A549 (cell line): ENCODE measurements around the gene VN1R5. TPM values are rescaled to one million over a fixed set of nuclear protein-coding genes. Genes with fewer than 3 reads are reported as not detected.

Source experiments
- ATAC-seq, 2 experiments: fragments of 200-7000 bp in 1 of 2; fragments of >200 bp in 1 of 2; cut with Nextera tagmentation in 1 of 2; cut with Tn5 transposase in 1 of 2; 3 replicates each; pipeline versions ENCODE4 v1.8.0 to v1.9.1; 2018 to 2020; ENCODE audit warnings: mild to moderate bottlenecking in 1 of 2, moderate library complexity in 1 of 2
- CTCF ChIA-PET: fragments of 300-600 bp; sonication (Branson Sonifier 250); formaldehyde crosslinking; extraction: SDS; loops from one replicate; lab custom pipeline; 2021; ENCODE audit warnings: antibody characterized with exemption, inconsistent platforms; lab: Yijun Ruan, JAX
- POLR2A ChIA-PET: fragments of 350-600 bp; formaldehyde crosslinking; extraction: SDS; loops from one replicate; lab custom pipeline; 2021; ENCODE audit warnings: antibody characterized with exemption, inconsistent platforms; lab: Yijun Ruan, JAX
- DNase-seq, 2 experiments: peaks; one replicate each; pipeline versions ENCODE4 v3.0.0 to v3.0.0-alpha.2; 2011 to 2016; ENCODE audit warnings: low read depth in 1 of 2, low spot score in 1 of 2
- FAIRE-seq: peaks from 2 replicates; lab custom pipeline; 2011; peaks lifted over from hg19 to GRCh38; lab: Jason Lieb, UNC
- H3K27ac ChIP-seq, 2 experiments: fragments of >200 bp; sonication (Bioruptor Twin); formaldehyde crosslinking; 3 replicates each; pipeline ENCODE4 v1.5.1; 2016 to 2017
- H3K4me1 ChIP-seq: fragments of >200 bp; sonication (Bioruptor Twin); formaldehyde crosslinking; 3 replicates; pipeline ENCODE4 v1.6.1; 2016
- H3K4me2 ChIP-seq: fragments of >200 bp; sonication (Bioruptor Twin); formaldehyde crosslinking; 3 replicates; pipeline ENCODE4 v1.6.1; 2016
- H3K4me3 ChIP-seq: fragments of >200 bp; sonication (Bioruptor Twin); formaldehyde crosslinking; 3 replicates; pipeline ENCODE4 v1.5.1; 2016
- H3K9me3 ChIP-seq: fragments of >200 bp; sonication (Bioruptor Twin); formaldehyde crosslinking; 3 replicates; pipeline ENCODE4 v1.6.1; 2016
- BCL3 ChIP-seq: fragments of >200 bp; sonication (Bioruptor Twin); formaldehyde crosslinking; IDR thresholded peaks from 3 replicates; pipeline ENCODE4 v1.6.1; 2016
- CHD2 ChIP-seq: fragments of 150-350 bp; IDR thresholded peaks from 2 replicates; pipeline ENCODE4 v1.6.1; 2014; ENCODE audit warnings: low read length; ENCODE audit not compliant: partially characterized antibody
- EHMT2 ChIP-seq: fragments of 200-600 bp; sonication (generic); IDR thresholded peaks from 2 replicates; pipeline ENCODE4 v1.6.1; 2016; ENCODE audit warnings: antibody characterized with exemption, low read depth, mild to moderate bottlenecking, moderate library complexity
- FOSB ChIP-seq: fragments of 250-450 bp; sonication (Bioruptor Pico); IDR thresholded peaks from 2 replicates; pipeline ENCODE4 v1.5.0; 2020; ENCODE audit warnings: mild to moderate bottlenecking, moderate library complexity
- FOSL2 ChIP-seq, 2 experiments: fragments of 450-650 bp in 1 of 2; fragments of >200 bp in 1 of 2; sonication (Bioruptor Twin) in 1 of 2; formaldehyde crosslinking; IDR thresholded peaks; 2 replicates each; pipeline versions ENCODE4 v1.5.0 to v1.6.1; 2016 to 2020; ENCODE audit warnings: mild to moderate bottlenecking in 1 of 2, moderate library complexity in 1 of 2
- FOXS1 ChIP-seq: fragments of 250-450 bp; sonication (Bioruptor Pico); IDR thresholded peaks from 2 replicates; pipeline ENCODE4 v1.5.0; 2020; ENCODE audit warnings: mild to moderate bottlenecking, moderate library complexity
- GATA3 ChIP-seq: IDR thresholded peaks from 2 replicates; pipeline ENCODE4 v1.6.1; 2012; ENCODE audit warnings: borderline replicate concordance
- HDAC2 ChIP-seq: fragments of 200-600 bp; sonication (generic); IDR thresholded peaks from 2 replicates; pipeline ENCODE4 v1.6.1; 2016
- HEYL ChIP-seq: fragments of 250-450 bp; sonication (Bioruptor Pico); IDR thresholded peaks from 2 replicates; pipeline ENCODE4 v1.8.0; 2021; ENCODE audit warnings: mild to moderate bottlenecking, moderate library complexity
- HOXA7 ChIP-seq: fragments of 250-450 bp; sonication (Bioruptor Pico); IDR thresholded peaks from 2 replicates; pipeline ENCODE4 v1.5.0; 2020; ENCODE audit warnings: mild to moderate bottlenecking, moderate library complexity
- HOXB5 ChIP-seq: fragments of 250-450 bp; sonication (Bioruptor Pico); IDR thresholded peaks from 2 replicates; pipeline ENCODE4 v1.5.0; 2020; ENCODE audit warnings: mild to moderate bottlenecking, moderate library complexity
- JUNB ChIP-seq: fragments of >200 bp; sonication (Bioruptor Twin); formaldehyde crosslinking; IDR thresholded peaks from 2 replicates; pipeline ENCODE4 v1.6.1; 2016
- KDM1A ChIP-seq: fragments of 200-600 bp; sonication (generic); IDR thresholded peaks from 2 replicates; pipeline ENCODE4 v1.6.1; 2016; ENCODE audit warnings: low read depth, mild to moderate bottlenecking
- KDM5A ChIP-seq: fragments of 200-600 bp; sonication (generic); IDR thresholded peaks from 2 replicates; pipeline ENCODE4 v1.6.1; 2016; ENCODE audit warnings: antibody characterized with exemption, mild to moderate bottlenecking
- MAFK ChIP-seq: fragments of 450-650 bp; IDR thresholded peaks from 2 replicates; pipeline ENCODE4 v1.6.1; 2014; ENCODE audit not compliant: partially characterized antibody
- MAX ChIP-seq: IDR thresholded peaks from 2 replicates; pipeline ENCODE4 v1.6.1; 2012
- NPAS2 ChIP-seq: fragments of 250-450 bp; sonication (Bioruptor Pico); IDR thresholded peaks from 2 replicates; pipeline ENCODE4 v1.8.0; 2022; ENCODE audit warnings: mild to moderate bottlenecking, moderate library complexity, borderline replicate concordance
- PHF8 ChIP-seq: fragments of 200-600 bp; sonication (generic); IDR thresholded peaks from 2 replicates; pipeline ENCODE4 v1.6.1; 2016; ENCODE audit warnings: low read depth, mild to moderate bottlenecking, antibody characterized with exemption, moderate library complexity, borderline replicate concordance
- POLR2A ChIP-seq: IDR thresholded peaks from 2 replicates; pipeline ENCODE4 v1.6.1; 2012; ENCODE audit warnings: mild to moderate bottlenecking, low read length
- RAD21 ChIP-seq, 2 experiments: fragments of >200 bp in 1 of 2; sonication (Bioruptor Twin) in 1 of 2; formaldehyde crosslinking in 1 of 2; IDR thresholded peaks in 1 of 2; conservative IDR thresholded peaks in 1 of 2; 2 replicates in 1 of 2; 3 replicates in 1 of 2; pipeline ENCODE4 v1.6.1; 2012 to 2018; ENCODE audit warnings: inconsistent platforms in 1 of 2
- RCOR1 ChIP-seq: fragments of 150-350 bp; IDR thresholded peaks from 2 replicates; pipeline ENCODE4 v1.6.1; 2014; ENCODE audit warnings: antibody characterized with exemption, low read length, low read depth
- SMC3 ChIP-seq: fragments of >200 bp; sonication (Bioruptor Twin); formaldehyde crosslinking; IDR thresholded peaks from 3 replicates; pipeline ENCODE4 v1.6.1; 2018; ENCODE audit warnings: inconsistent platforms
- SREBF2 ChIP-seq: fragments of 450-650 bp; IDR thresholded peaks from 2 replicates; pipeline ENCODE4 v1.6.1; 2014; ENCODE audit warnings: mild to moderate bottlenecking, moderate library complexity
- TFCP2L1 ChIP-seq: fragments of 250-450 bp; sonication (Bioruptor Pico); IDR thresholded peaks from 2 replicates; pipeline ENCODE4 v1.5.0; 2021; ENCODE audit warnings: mild to moderate bottlenecking
- WGBS: methylation state at CpG from one replicate; pipeline ENCODE4 v1.1.6; 2017; ENCODE audit errors: missing lambda C conversion rate; 5-methylcytosine and 5-hydroxymethylcytosine counted together
- polyA plus RNA-seq, 4 experiments: library from polyadenylated mRNA; depleted of rRNA in 3 of 4; stranded (reverse); fragments of >200 nt; fragmentation: RNase III in 1 of 4; extraction: RNeasy Plus Mini Kit Qiagen cat#74134 plus additional on column Dnase treatment in 1 of 4; gene quantifications; 2 replicates in 3 of 4; 3 replicates in 1 of 4; pipeline ENCODE4 v1.2.3, GENCODE V29; 2011 to 2017
- TF ChIP-seq, protein P1 (sequence below): fragments of >200 bp; sonication (Bioruptor Twin); formaldehyde crosslinking; IDR thresholded peaks from 3 replicates; pipeline ENCODE4 v1.5.1; 2016
- TF ChIP-seq, protein P2 (sequence below): fragments of 250-450 bp; sonication (Bioruptor Pico); IDR thresholded peaks from 2 replicates; pipeline ENCODE4 v1.5.0; 2021; ENCODE audit warnings: mild to moderate bottlenecking, moderate library complexity, borderline replicate concordance
- TF ChIP-seq, protein P3 (sequence below): IDR thresholded peaks from 2 replicates; pipeline ENCODE4 v1.6.1; 2012

VN1R5 gene
- polyA plus RNA-seq, 2 of the 4 experiments (the other 2 are of a cell fraction), result not detected

DNA sequence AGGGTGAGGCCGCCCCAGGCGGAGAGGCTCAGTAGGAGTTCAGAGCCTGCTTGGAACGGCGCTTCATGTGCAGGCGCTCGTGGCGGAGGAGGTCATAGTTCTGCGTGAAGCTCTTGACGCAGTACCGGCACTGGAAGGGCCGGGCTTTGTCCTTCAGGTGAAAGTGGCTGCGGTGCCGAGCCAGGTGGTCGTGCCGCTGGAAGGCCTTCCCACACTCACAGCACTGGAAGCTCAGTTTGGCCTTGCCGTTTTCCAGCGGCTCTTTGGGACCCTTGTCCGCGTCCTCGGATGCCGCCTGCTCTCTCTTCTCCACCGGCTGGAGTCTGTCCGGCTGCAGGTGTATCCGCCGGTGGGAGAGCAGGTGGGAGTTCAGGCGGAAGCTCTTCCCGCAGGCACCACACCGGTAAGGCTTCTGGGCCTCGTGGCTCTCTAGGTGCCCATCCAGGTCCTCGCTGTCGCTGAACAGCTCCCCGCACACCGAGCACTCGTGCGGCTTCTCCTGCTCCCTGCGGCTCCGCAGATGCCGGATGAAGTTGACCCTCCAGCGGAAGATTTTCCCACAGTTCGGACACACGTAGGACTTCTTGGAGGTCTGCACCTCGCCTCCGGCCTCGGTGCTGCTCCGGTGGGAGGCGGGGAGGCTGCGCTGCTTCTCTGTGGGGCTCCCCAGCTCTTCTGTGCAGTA is 44.8 kb downstream of the VN1R5 start:
- ChIA-PET POLR2A (no interaction called here), CTCF (interaction anchor here (0.6 to 1.3 kb wide), 2 partner anchors 12 to 30 kb away, joined by 3 read pairs; no protein-coding TSS in a partner anchor)
- peaks cover 14% of the 10 kb centered on the region; the same call in 1 of the 3 replicates for H3K9me3 ChIP-seq
- no peak overlapping the region for H3K4me3 ChIP-seq
- no peak for FAIRE-seq
- H3K4me2 ChIP-seq, result no peak overlapping the region
- no peak overlapping the region for H3K27ac ChIP-seq
- no peak for TF ChIP-seq HEYL (CRISPR knock-in tag)
- no peak for TF ChIP-seq MAFK
- TF ChIP-seq CHD2, result no peak
- TF ChIP-seq HOXB5 (CRISPR knock-in tag), result no peak
- TF ChIP-seq EHMT2, result no peak
- no peak for TF ChIP-seq HOXA7 (CRISPR knock-in tag)
- TF ChIP-seq FOSL2 (IDR thresholded peaks at IDR 0.05), result no peak
- TF ChIP-seq FOSL2 (CRISPR knock-in tag; IDR thresholded peaks at IDR 0.05), result no peak
- no peak for TF ChIP-seq SMC3
- TF ChIP-seq KDM5A, result no peak
- TF ChIP-seq SREBF2, result no peak
- TF ChIP-seq, protein P1, sequence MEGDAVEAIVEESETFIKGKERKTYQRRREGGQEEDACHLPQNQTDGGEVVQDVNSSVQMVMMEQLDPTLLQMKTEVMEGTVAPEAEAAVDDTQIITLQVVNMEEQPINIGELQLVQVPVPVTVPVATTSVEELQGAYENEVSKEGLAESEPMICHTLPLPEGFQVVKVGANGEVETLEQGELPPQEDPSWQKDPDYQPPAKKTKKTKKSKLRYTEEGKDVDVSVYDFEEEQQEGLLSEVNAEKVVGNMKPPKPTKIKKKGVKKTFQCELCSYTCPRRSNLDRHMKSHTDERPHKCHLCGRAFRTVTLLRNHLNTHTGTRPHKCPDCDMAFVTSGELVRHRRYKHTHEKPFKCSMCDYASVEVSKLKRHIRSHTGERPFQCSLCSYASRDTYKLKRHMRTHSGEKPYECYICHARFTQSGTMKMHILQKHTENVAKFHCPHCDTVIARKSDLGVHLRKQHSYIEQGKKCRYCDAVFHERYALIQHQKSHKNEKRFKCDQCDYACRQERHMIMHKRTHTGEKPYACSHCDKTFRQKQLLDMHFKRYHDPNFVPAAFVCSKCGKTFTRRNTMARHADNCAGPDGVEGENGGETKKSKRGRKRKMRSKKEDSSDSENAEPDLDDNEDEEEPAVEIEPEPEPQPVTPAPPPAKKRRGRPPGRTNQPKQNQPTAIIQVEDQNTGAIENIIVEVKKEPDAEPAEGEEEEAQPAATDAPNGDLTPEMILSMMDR, result no peak
- TF ChIP-seq RCOR1, result no peak
- TF ChIP-seq JUNB, result no peak
- TF ChIP-seq RAD21 (conservative IDR thresholded peaks at IDR 0.05 in 1 of 2, IDR thresholded peaks at IDR 0.05 in 1 of 2), result no peak
- TF ChIP-seq NPAS2 (CRISPR knock-in tag), result no peak
- TF ChIP-seq GATA3, result no peak
- no peak for TF ChIP-seq KDM1A
- TF ChIP-seq FOXS1 (CRISPR knock-in tag), result no peak
- TF ChIP-seq FOSB, result no peak
- TF ChIP-seq, all 56 proteins: peak for 0
- H3K4me1 ChIP-seq, result no peaks in the 10 kb centered on the region
- WGBS, result 98% methylated on average over 43 of the region's 47 CpGs
- DNase-seq, result no peak
- no peak for ATAC-seq

DNA sequence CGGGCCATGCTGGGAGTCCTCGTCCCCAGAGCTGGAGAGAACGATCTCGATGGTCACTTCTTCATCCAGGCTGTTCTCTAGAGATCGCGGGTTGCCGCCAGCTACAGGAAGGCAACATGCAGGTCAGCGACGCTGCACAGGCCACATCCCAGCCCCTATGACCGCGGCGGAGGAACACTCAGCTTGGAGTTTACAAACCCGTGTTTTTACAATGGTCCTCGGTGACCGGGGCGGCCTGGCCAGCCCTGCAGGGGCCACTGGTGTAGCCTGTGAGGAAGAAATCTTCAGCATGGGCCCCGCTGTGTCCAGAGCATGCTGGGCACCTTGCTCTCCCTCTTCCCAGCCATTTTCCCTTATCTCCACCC is 45.3 kb downstream of the VN1R5 start:
- POLR2A ChIA-PET, result interaction anchor here (0.6 kb wide), 1 partner anchor 369 kb away, joined by 4 read pairs; no protein-coding TSS in a partner anchor
- CTCF ChIA-PET, result interaction anchor here (0.6 to 1.3 kb wide), 2 partner anchors 11 to 31 kb away, joined by 3 read pairs; no protein-coding TSS in a partner anchor

More for the DNA sequence above, 45.3 kb downstream of the VN1R5 start:
- no peak overlapping the region for H3K4me2 ChIP-seq
- WGBS, result 95% methylated on average over 16 of the region's 17 CpGs
- no peak overlapping the region for H3K4me3 ChIP-seq
- H3K27ac ChIP-seq, result no peak overlapping the region
- no peak for TF ChIP-seq HOXB5 (CRISPR knock-in tag)
- TF ChIP-seq PHF8, result no peak
- TF ChIP-seq MAX, result no peak
- no peak for TF ChIP-seq BCL3
- TF ChIP-seq FOXS1 (CRISPR knock-in tag), result no peak
- TF ChIP-seq, protein P2, sequence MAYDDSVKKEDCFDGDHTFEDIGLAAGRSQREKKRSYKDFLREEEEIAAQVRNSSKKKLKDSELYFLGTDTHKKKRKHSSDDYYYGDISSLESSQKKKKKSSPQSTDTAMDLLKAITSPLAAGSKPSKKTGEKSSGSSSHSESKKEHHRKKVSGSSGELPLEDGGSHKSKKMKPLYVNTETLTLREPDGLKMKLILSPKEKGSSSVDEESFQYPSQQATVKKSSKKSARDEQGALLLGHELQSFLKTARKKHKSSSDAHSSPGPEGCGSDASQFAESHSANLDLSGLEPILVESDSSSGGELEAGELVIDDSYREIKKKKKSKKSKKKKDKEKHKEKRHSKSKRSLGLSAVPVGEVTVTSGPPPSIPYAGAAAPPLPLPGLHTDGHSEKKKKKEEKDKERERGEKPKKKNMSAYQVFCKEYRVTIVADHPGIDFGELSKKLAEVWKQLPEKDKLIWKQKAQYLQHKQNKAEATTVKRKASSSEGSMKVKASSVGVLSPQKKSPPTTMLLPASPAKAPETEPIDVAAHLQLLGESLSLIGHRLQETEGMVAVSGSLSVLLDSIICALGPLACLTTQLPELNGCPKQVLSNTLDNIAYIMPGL (CRISPR knock-in tag), result no peak
- TF ChIP-seq POLR2A, result no peak
- TF ChIP-seq HOXA7 (CRISPR knock-in tag), result no peak
- TF ChIP-seq HDAC2, result no peak
- no peak for TF ChIP-seq TFCP2L1 (CRISPR knock-in tag)
- TF ChIP-seq, protein P3, sequence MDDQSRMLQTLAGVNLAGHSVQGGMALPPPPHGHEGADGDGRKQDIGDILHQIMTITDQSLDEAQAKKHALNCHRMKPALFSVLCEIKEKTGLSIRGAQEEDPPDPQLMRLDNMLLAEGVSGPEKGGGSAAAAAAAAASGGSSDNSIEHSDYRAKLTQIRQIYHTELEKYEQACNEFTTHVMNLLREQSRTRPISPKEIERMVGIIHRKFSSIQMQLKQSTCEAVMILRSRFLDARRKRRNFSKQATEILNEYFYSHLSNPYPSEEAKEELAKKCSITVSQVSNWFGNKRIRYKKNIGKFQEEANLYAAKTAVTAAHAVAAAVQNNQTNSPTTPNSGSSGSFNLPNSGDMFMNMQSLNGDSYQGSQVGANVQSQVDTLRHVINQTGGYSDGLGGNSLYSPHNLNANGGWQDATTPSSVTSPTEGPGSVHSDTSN, result no peak
- TF ChIP-seq, all 56 proteins: peak for 0
- FAIRE-seq (no peak), ATAC-seq (no peak), DNase-seq (no peak)
- H3K4me1 ChIP-seq, result no peaks in the 10 kb centered on the region
- H3K9me3 ChIP-seq, result peaks cover 14% of the 10 kb centered on the region; the same call in 1 of the 3 replicates
